Measurements from ENCODE around the gene GALE. TPM values are rescaled to one million over a fixed set of nuclear protein-coding genes. Genes with fewer than 3 reads are reported as not detected.
"Not testable (repeated sequence)": the region's sequence is repeated elsewhere in the genome, so short reads cannot be mapped to it uniquely, and the experiment has no call there.

GALE gene
- total RNA-seq, 1 donor from 2014 or later = 108 TPM

DNA sequence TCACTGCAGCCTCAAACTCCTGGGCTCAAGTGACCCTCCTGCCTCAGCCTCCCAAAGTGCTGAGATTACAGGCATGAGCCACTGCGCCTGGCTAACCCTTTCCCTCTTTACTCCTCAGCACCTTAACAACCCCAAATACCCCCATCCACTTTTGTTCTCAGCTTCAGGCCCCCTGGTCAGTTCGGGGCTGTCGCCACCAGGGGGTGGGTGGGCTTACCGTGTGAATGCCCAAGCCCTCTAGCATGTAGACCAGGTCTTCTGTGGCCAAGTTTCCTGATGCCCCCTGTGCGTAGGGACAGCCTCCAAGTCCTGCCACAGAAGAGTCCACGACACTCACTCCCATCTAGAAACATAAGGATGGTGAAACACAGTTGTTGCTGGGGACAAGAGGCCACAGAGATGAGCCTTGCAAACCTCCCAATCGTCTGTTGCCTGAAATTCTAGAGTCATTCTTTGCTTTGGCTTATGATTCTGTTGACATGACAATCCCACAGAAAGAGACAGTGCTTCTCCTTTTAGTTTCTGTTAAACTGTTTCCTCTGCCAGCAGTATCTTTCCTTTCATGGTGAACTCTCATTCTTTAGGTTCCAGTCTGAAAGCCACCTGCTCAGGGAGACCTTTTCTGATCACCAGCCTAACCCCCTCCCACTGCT lies 3.8 kb upstream of the GALE start:
- no peak overlapping the region for H3K4me3 ChIP-seq (ENCODE audit: low read depth, low read length)
- TF ChIP-seq CTCF (IDR thresholded peaks at IDR 0.05; ENCODE audit: insufficient read depth, low read length, severe bottlenecking) = peak; percentile 5
- FAIRE-seq (peak; percentile 68), DNase-seq (ENCODE audit: low read depth) (no peak)
- no peaks in the 10 kb centered on the region for H3K27me3 ChIP-seq (ENCODE audit: control insufficient read depth, insufficient read depth, low read length)
- H3K36me3 ChIP-seq (ENCODE audit: control insufficient read depth, insufficient read depth, low read length) = peaks cover 8% of the 10 kb centered on the region

DNA sequence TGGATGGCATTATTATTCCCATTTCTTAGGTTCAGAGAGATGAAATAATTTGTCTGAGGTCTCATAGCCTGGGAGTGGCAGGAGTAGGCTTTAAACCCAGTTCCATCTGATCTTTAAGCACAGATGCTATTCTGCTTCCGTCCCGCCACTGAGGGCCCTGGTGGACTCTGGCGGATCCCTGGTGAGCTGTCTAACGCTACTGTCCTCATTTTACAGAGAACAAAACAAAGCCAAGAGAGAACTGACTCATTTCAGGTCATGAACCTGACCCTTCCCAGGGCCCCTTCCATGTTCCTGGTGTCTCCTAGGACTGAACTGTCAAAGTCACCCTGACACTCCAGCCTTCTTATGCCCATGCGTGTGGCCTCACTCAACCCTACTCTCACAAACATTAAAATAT lies 3.1 kb upstream of the GALE start:
- no peak for TF ChIP-seq CTCF (IDR thresholded peaks at IDR 0.05; ENCODE audit: insufficient read depth, low read length, severe bottlenecking)
- no peak overlapping the region for H3K4me3 ChIP-seq (ENCODE audit: low read depth, low read length)
- peaks cover 10% of the 10 kb centered on the region for H3K36me3 ChIP-seq (ENCODE audit: control insufficient read depth, insufficient read depth, low read length)
- no peaks in the 10 kb centered on the region for H3K27me3 ChIP-seq (ENCODE audit: control insufficient read depth, insufficient read depth, low read length)
- no peak for DNase-seq (ENCODE audit: low read depth)
- FAIRE-seq = no peak

DNA sequence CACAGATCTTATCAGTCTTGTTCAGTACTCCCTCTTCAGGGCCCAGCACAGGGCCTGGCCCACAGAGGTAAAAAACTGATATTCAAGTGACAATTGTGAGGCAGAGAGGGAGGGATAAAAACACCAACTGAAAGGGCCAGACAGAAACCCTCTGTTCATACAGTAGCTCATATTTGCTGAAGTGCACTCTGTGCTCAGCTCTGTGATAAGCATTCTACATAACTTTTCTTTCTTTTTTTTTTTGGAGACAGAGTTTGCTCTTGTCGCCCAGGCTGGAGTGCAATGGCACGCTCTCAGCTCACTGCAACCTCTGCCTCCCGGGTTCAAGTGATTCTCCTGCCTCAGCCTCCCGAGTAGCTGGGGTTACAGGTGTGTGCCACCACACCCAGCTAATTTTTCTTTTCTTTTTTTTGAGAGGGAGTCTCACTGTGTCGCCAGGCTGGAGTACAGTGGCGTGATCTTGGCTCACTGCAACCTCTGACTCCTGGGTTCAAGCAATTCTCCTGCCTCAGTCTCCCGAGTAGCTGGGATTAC lies 2.3 kb upstream of the GALE start:
- H3K27me3 ChIP-seq (ENCODE audit: control insufficient read depth, insufficient read depth, low read length); FAIRE-seq; H3K4me3 ChIP-seq (ENCODE audit: low read depth, low read length); DNase-seq (ENCODE audit: low read depth): not testable (repeated sequence)
- H3K36me3 ChIP-seq (ENCODE audit: control insufficient read depth, insufficient read depth, low read length) = peaks cover 17% of the 10 kb centered on the region

- no peak for FAIRE-seq
- no peaks in the 10 kb centered on the region for H3K27me3 ChIP-seq (ENCODE audit: control insufficient read depth, insufficient read depth, low read length)
- no peak for DNase-seq (ENCODE audit: low read depth)
- no peak overlapping the region for H3K4me3 ChIP-seq (ENCODE audit: low read depth, low read length)
- peaks cover 22% of the 10 kb centered on the region for H3K36me3 ChIP-seq (ENCODE audit: control insufficient read depth, insufficient read depth, low read length)
- TF ChIP-seq CTCF (IDR thresholded peaks at IDR 0.05; ENCODE audit: insufficient read depth, low read length, severe bottlenecking) = no peak
Measured at GRCh38 chr1:23801876-23802275, 1.3 kb upstream of the GALE start.

GRCh38 chr1:23801338-23801748 lies 789 bp upstream of the GALE start:
- DNase-seq (ENCODE audit: low read depth) (no peak), FAIRE-seq (no peak)
- peaks cover 26% of the 10 kb centered on the region for H3K36me3 ChIP-seq (ENCODE audit: control insufficient read depth, insufficient read depth, low read length)
- no peaks in the 10 kb centered on the region for H3K27me3 ChIP-seq (ENCODE audit: control insufficient read depth, insufficient read depth, low read length)
- TF ChIP-seq CTCF (IDR thresholded peaks at IDR 0.05; ENCODE audit: insufficient read depth, low read length, severe bottlenecking) = no peak
- H3K4me3 ChIP-seq (ENCODE audit: low read depth, low read length) = peak overlapping the region; percentile 95

DNA sequence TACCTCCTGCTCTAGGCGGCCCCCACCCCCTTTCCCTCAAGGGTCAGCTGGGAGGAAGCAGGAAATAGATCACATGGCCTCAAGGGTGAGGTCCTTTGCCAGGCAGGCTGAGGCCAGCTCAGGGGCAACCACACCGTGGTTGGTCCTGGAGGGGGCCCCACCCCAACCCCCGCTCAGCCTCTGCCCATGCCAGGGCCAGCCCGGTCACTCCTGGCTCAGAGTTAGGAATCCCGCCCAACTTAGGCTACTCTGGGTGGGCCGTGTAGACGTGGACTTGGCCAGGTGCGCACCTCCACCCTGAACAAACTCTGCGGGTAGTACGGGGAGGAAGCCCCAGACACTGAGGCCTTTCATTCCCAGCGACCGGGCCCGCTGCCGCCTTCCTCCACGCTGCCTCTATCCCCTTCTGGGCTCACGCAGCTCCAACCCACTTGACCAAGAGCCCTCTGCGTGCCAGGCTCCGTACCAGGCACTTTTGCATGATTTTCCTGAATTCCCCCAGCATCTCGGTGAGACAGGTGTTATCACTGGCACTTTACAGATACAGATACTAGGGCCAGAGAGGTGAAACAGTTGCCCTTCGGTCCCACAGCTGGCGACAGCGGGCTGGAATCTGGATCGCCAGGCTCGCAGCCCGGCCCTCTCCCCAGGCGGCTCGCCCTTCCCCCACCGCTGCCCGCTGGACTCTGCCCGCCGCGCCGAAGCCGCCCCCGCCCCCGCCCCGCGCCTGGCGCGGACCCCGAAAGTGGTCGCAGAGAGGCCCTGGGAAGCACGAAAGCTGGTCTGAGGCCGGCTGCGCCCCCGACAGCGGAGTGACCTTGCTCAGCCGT lies 769 bp downstream of the GALE start:
- peaks cover 29% of the 10 kb centered on the region for H3K36me3 ChIP-seq (ENCODE audit: control insufficient read depth, insufficient read depth, low read length)
- FAIRE-seq = peak; percentile 13
- DNase-seq (ENCODE audit: low read depth) = peak; percentile 90
- no peaks in the 10 kb centered on the region for H3K27me3 ChIP-seq (ENCODE audit: control insufficient read depth, insufficient read depth, low read length)
- H3K4me3 ChIP-seq (ENCODE audit: low read depth, low read length) = peak overlapping the region; percentile 95
- no peak for TF ChIP-seq CTCF (IDR thresholded peaks at IDR 0.05; ENCODE audit: insufficient read depth, low read length, severe bottlenecking)

Data from bronchial epithelial cell (primary cell).